ENCODE data around the gene PDCD2L. TPM values are rescaled to one million over a fixed set of nuclear protein-coding genes. Genes with fewer than 3 reads are reported as not detected.

The PDCD2L gene
- total RNA-seq, 4 donors from 2014 or later: 5.6 to 10.6 (median 7.2) TPM; not detected in 1

GRCh38 chr19:34431681-34432402, 27.6 kb downstream of the PDCD2L start:
- Histone ChIP-seq H3K9me3 (no peaks in the 10 kb centered on the region), H3K27me3 (no peaks in the 10 kb centered on the region), H3K4me1 (peaks cover 10 to 35% (median 23%) of the 10 kb centered on the region in 4 donors), H3K36me3 (peaks cover 0 to 23% (median 11%) of the 10 kb centered on the region in 4 donors), H3K4me3 (no peak overlapping the region), H3K27ac (peak overlapping the region in 1 of 4 donors; percentile 4)
- DNase-seq: no peak
- intact Hi-C loops (cut with DNase I; ENCODE audit: low total_unique reads): no loop called here
- 47 to 65% methylated on average over 2 of the region's 2 CpGs for WGBS, 2 donors (ENCODE audit: low coverage in 1 of 2)
- in situ Hi-C loops (cut with MboI; ENCODE audit: low pct_ligation_motif_present in 1 of 4, low pct_unique_long_range_greater_than_20kb in 1 of 4, low sequenced_read_pairs in 3 of 4): no loop called here
- no peak for TF ChIP-seq CTCF (IDR thresholded peaks at IDR 0.05)

- in situ Hi-C loops (cut with MboI; ENCODE audit: low pct_ligation_motif_present in 1 of 4, low pct_unique_long_range_greater_than_20kb in 1 of 4, low sequenced_read_pairs in 3 of 4) (no loop called here), intact Hi-C loops (cut with DNase I; ENCODE audit: low total_unique reads) (no loop called here)
- no peaks in the 10 kb centered on the region for H3K9me3 ChIP-seq
- WGBS, 2 donors (ENCODE audit: low coverage in 1 of 2): 76 to 80% methylated on average over 1 to 5 of the region's 5 CpGs
- no peak overlapping the region for H3K4me3 ChIP-seq
- no peak overlapping the region for H3K27ac ChIP-seq
- H3K27me3 ChIP-seq: no peaks in the 10 kb centered on the region
- peaks cover 0 to 33% (median 16%) of the 10 kb centered on the region in 4 donors for H3K36me3 ChIP-seq
- peak; percentile 25 for TF ChIP-seq EP300 (IDR thresholded peaks at IDR 0.05; ENCODE audit: low read depth)
- TF ChIP-seq POLR2AphosphoS5 (IDR thresholded peaks at IDR 0.05): no peak
- TF ChIP-seq CTCF (IDR thresholded peaks at IDR 0.05): no peak
- TF ChIP-seq POLR2A (IDR thresholded peaks at IDR 0.05): no peak
- H3K4me1 ChIP-seq: peaks cover 10 to 30% (median 17%) of the 10 kb centered on the region in 4 donors
- no peak for DNase-seq
Measured at GRCh38 chr19:34432797-34433196, 28.6 kb downstream of the PDCD2L start.

GRCh38 chr19:34436716-34437115, 32.5 kb downstream of the PDCD2L start:
- no peaks in the 10 kb centered on the region for H3K9me3 ChIP-seq
- WGBS, 2 donors (ENCODE audit: low coverage in 1 of 2): 88 to 89% methylated on average over 3 of the region's 3 CpGs
- intact Hi-C loops (cut with DNase I; ENCODE audit: low total_unique reads): no loop called here
- TF ChIP-seq EP300 (IDR thresholded peaks at IDR 0.05; ENCODE audit: low read depth): no peak
- no peak for TF ChIP-seq CTCF (IDR thresholded peaks at IDR 0.05)
- TF ChIP-seq POLR2AphosphoS5 (IDR thresholded peaks at IDR 0.05): no peak
- no peak for TF ChIP-seq POLR2A (IDR thresholded peaks at IDR 0.05)
- H3K27ac ChIP-seq: no peak overlapping the region
- peaks cover 0 to 3% (median 0%) of the 10 kb centered on the region in 4 donors for H3K4me1 ChIP-seq
- peaks cover 0 to 54% (median 27%) of the 10 kb centered on the region in 4 donors for H3K36me3 ChIP-seq
- DNase-seq: no peak
- no peaks in the 10 kb centered on the region for H3K27me3 ChIP-seq
- in situ Hi-C loops (cut with MboI; ENCODE audit: low pct_ligation_motif_present in 1 of 4, low pct_unique_long_range_greater_than_20kb in 1 of 4, low sequenced_read_pairs in 3 of 4): no loop called here
- no peak overlapping the region for H3K4me3 ChIP-seq

- 94 to 100% methylated on average over 1 to 3 of the region's 3 CpGs for WGBS, 2 donors (ENCODE audit: low coverage in 1 of 2)
- no peak for TF ChIP-seq POLR2A (IDR thresholded peaks at IDR 0.05)
- TF ChIP-seq CTCF (IDR thresholded peaks at IDR 0.05): no peak
- TF ChIP-seq POLR2AphosphoS5 (IDR thresholded peaks at IDR 0.05): no peak
- intact Hi-C loops (cut with DNase I; ENCODE audit: low total_unique reads) (no loop called here), in situ Hi-C loops (cut with MboI; ENCODE audit: low pct_ligation_motif_present in 1 of 4, low pct_unique_long_range_greater_than_20kb in 1 of 4, low sequenced_read_pairs in 3 of 4) (no loop called here)
- no peak for DNase-seq
- H3K4me1 ChIP-seq: no peaks in the 10 kb centered on the region
- no peaks in the 10 kb centered on the region for H3K9me3 ChIP-seq
- H3K4me3 ChIP-seq: no peak overlapping the region
- H3K27ac ChIP-seq: no peak overlapping the region
- peaks cover 0 to 78% (median 32%) of the 10 kb centered on the region in 4 donors for H3K36me3 ChIP-seq
- no peaks in the 10 kb centered on the region for H3K27me3 ChIP-seq
Measured at GRCh38 chr19:34448191-34448590, 44.0 kb downstream of the PDCD2L start.
